ENCODE measurements around the gene PLTP. TPM values are rescaled to one million over a fixed set of nuclear protein-coding genes. Genes with fewer than 3 reads are reported as not detected.
A peak's percentile ranks its signal among the peaks of the same experiment; 100 is the strongest.
"Not testable (repeated sequence)": the region's sequence is repeated elsewhere in the genome, so short reads cannot be mapped to it uniquely, and the experiment has no call there.

Gene PLTP
- total and polyA plus RNA-seq, 2 of the 13 experiments (the other 11 are each of a cell fraction or from before 2014, with no cell fraction given) = 16.9 to 28.6 TPM

DNA sequence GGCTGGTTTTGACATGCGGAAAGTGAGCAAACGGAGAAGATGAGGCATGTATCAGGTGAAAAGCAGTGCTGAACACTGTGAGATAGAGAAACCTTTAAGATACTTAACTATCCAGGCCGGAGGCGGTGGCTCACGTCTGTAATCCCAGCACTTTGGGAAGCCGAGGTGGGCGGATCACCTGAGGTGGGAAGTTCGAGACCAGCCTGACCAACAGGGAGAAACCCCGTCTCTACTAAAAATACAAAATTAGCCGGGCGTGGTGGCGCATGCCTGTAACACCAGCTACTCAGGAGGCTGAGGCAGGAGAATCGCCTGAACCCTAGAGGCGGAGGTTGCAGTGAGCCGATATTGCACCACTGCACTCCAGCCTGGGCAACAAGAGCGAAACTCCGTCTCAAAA, 19.7 kb upstream of the PLTP start:
- H3K9ac ChIP-seq (ENCODE audit: insufficient read depth, low read depth, low read length); DNase-seq (ENCODE audit: low spot score); H3K9me3 ChIP-seq (ENCODE audit: low read length); H4K20me1 ChIP-seq (ENCODE audit: insufficient read depth, low read length); H2AFZ ChIP-seq (ENCODE audit: low read length); H3K4me3 ChIP-seq (replicated peaks in 1 of 3; ENCODE audit: insufficient read depth in 1 of 3, low read depth in 2 of 3, low read length in 3 of 3); ATAC-seq; FAIRE-seq; H3K36me3 ChIP-seq (replicated peaks in 1 of 2; ENCODE audit: control insufficient read depth in 1 of 2, insufficient read depth in 2 of 2, low read length in 2 of 2); H3K27me3 ChIP-seq (ENCODE audit: control insufficient read depth in 1 of 2, insufficient read depth in 2 of 2, low read length in 2 of 2); BruUV-seq (replicated peaks); CTCF ChIA-PET (ENCODE audit: low intra/inter-chr PET ratio, low total read pairs): not testable (repeated sequence)
- in situ Hi-C loops (cut with HindIII; ENCODE audit: extremely low pct_ligation_motif_present, low pct_unique_long_range_greater_than_20kb) (loop anchor here (5.0 kb wide), 1 partner anchor 39 kb away; the partner anchor contains the start of genes CTSA and NEURL2), intact Hi-C loops (cut with micrococcal nuclease; ENCODE audit: unreplicated experiment) (loop anchor here (5.0 kb wide), 2 partner anchors 41 to 99 kb away; partner anchors contain the start of genes SNX21 and ZNF335)
- Histone ChIP-seq H3K4me1 (ENCODE audit: insufficient read depth, low read length) (peaks cover 64% of the 10 kb centered on the region), H3K4me2 (ENCODE audit: low read depth, low read length) (peak overlapping the region; percentile 63), H3K79me2 (ENCODE audit: insufficient read depth, low read length) (peaks cover 22% of the 10 kb centered on the region), H3K27ac (ENCODE audit: extremely low read length, insufficient read depth, low read length) (peak overlapping the region; percentile 65)
- 64% methylated on average over 17 of the region's 17 CpGs for WGBS (ENCODE audit: low lambda C conversion rate)
- POLR2A ChIA-PET = interaction anchor here (1.0 to 3.9 kb wide), 10 partner anchors 9 to 90 kb away, joined by 3 to 29 read pairs (median 6); partner anchors contain the start of genes CTSA, NEURL2 and ZSWIM1
- peak; percentile 52; the same call in 1 of the 2 replicates for TF ChIP-seq ZNF709 (CRISPR knock-in tag; IDR thresholded peaks at IDR 0.05)
- TF ChIP-seq SP4 (CRISPR knock-in tag; IDR thresholded peaks at IDR 0.05) = peak; percentile 55; the same call in 1 of the 2 replicates
- TF ChIP-seq, protein P1, sequence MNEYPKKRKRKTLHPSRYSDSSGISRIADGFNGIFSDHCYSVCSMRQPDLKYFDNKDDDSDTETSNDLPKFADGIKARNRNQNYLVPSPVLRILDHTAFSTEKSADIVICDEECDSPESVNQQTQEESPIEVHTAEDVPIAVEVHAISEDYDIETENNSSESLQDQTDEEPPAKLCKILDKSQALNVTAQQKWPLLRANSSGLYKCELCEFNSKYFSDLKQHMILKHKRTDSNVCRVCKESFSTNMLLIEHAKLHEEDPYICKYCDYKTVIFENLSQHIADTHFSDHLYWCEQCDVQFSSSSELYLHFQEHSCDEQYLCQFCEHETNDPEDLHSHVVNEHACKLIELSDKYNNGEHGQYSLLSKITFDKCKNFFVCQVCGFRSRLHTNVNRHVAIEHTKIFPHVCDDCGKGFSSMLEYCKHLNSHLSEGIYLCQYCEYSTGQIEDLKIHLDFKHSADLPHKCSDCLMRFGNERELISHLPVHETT (CRISPR knock-in tag; conservative IDR thresholded peaks at IDR 0.05) = 0 out of 2 replicates have a peak, but pooled peaks have one; percentile 11
- peak; percentile 9; the same call in 1 of the 2 replicates for TF ChIP-seq ZC3H13 (CRISPR knock-in tag; IDR thresholded peaks at IDR 0.05)
- peak; percentile 41 for TF ChIP-seq ASH2L (IDR thresholded peaks at IDR 0.05; ENCODE audit: insufficient read length, low read depth, low read length)
- TF ChIP-seq ZBTB39 (CRISPR knock-in tag; IDR thresholded peaks at IDR 0.05) = peak; percentile 34; the same call in 1 of the 2 replicates
- TF ChIP-seq ZNF446 (CRISPR knock-in tag; IDR thresholded peaks at IDR 0.05) = peak; percentile 47; the same call in 1 of the 2 replicates
- 0 out of 2 replicates have a peak, but pooled peaks have one; percentile 39 for TF ChIP-seq MXD1 (CRISPR knock-in tag; IDR thresholded peaks at IDR 0.05)
- TF ChIP-seq ZNF225 (CRISPR knock-in tag; IDR thresholded peaks at IDR 0.05) = 0 out of 2 replicates have a peak, but pooled peaks have one; percentile 41
- peak; percentile 61; the same call in 1 of the 2 replicates for TF ChIP-seq ZNF580 (CRISPR knock-in tag; IDR thresholded peaks at IDR 0.05; ENCODE audit: borderline replicate concordance, low read depth)
- peak; percentile 49; the same call in 1 of the 2 replicates for TF ChIP-seq FLYWCH1 (CRISPR knock-in tag; IDR thresholded peaks at IDR 0.05)
- TF ChIP-seq ZNF546 (CRISPR knock-in tag; conservative IDR thresholded peaks at IDR 0.05) = 0 out of 2 replicates have a peak, but pooled peaks have one; percentile 13
- peak; percentile 62 for TF ChIP-seq ZNF563 (CRISPR knock-in tag; IDR thresholded peaks at IDR 0.05)
- TF ChIP-seq, protein P2, sequence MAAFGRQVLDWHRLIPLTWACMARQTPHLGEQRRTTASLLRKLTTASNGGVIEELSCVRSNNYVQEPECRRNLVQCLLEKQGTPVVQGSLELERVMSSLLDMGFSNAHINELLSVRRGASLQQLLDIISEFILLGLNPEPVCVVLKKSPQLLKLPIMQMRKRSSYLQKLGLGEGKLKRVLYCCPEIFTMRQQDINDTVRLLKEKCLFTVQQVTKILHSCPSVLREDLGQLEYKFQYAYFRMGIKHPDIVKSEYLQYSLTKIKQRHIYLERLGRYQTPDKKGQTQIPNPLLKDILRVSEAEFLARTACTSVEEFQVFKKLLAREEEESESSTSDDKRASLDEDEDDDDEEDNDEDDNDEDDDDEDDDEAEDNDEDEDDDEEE (CRISPR knock-in tag; IDR thresholded peaks at IDR 0.05) = peak; percentile 65; the same call in 1 of the 2 replicates
- 0 out of 2 replicates have a peak, but pooled peaks have one; percentile 27 for TF ChIP-seq RCOR2 (CRISPR knock-in tag; IDR thresholded peaks at IDR 0.05)
- 0 out of 2 replicates have a peak, but pooled peaks have one; percentile 14 for TF ChIP-seq ZNF776 (CRISPR knock-in tag; IDR thresholded peaks at IDR 0.05)
- peak; percentile 79 for TF ChIP-seq ZMYM3 (CRISPR knock-in tag; IDR thresholded peaks at IDR 0.05)
- 0 out of 2 replicates have a peak, but pooled peaks have one; percentile 55 for TF ChIP-seq SP140L (CRISPR knock-in tag; IDR thresholded peaks at IDR 0.05; ENCODE audit: borderline replicate concordance)

Data from HepG2 (cell line).